ENCODE data around the gene VDAC1.
"Not testable (repeated sequence)": the region's sequence is repeated elsewhere in the genome, so short reads cannot be mapped to it uniquely, and the experiment has no call there.

VDAC1 gene

GRCh38 chr5:133935991-133936650, 68.7 kb downstream of the VDAC1 start:
- H3K9me3 ChIP-seq (ENCODE audit: control insufficient read depth, low read depth, low read length); H3K9ac ChIP-seq (ENCODE audit: low read length); H3K27me3 ChIP-seq (ENCODE audit: control insufficient read depth, insufficient read depth, low read length); H3K27ac ChIP-seq (ENCODE audit: low read length); H3K4me3 ChIP-seq (ENCODE audit: low read length); H3K4me1 ChIP-seq (ENCODE audit: control insufficient read depth, low read depth, low read length); H3K36me3 ChIP-seq (ENCODE audit: control insufficient read depth, low read depth, low read length): not testable (repeated sequence)

- Histone ChIP-seq H3K4me1 (ENCODE audit: control insufficient read depth, low read depth, low read length) (no peaks in the 10 kb centered on the region), H3K27me3 (ENCODE audit: control insufficient read depth, insufficient read depth, low read length) (no peaks in the 10 kb centered on the region), H3K27ac (ENCODE audit: low read length) (no peak overlapping the region), H3K4me3 (ENCODE audit: low read length) (no peak overlapping the region), H3K9ac (ENCODE audit: low read length) (no peak overlapping the region), H3K9me3 (ENCODE audit: control insufficient read depth, low read depth, low read length) (no peaks in the 10 kb centered on the region), H3K36me3 (ENCODE audit: control insufficient read depth, low read depth, low read length) (no peaks in the 10 kb centered on the region)
Measured at GRCh38 chr5:133935667-133935940, 69.2 kb downstream of the VDAC1 start.

- no peak overlapping the region for H3K27ac ChIP-seq (ENCODE audit: low read length)
- no peak overlapping the region for H3K9ac ChIP-seq (ENCODE audit: low read length)
- H3K36me3 ChIP-seq (ENCODE audit: control insufficient read depth, low read depth, low read length): no peaks in the 10 kb centered on the region
- no peak overlapping the region for H3K4me3 ChIP-seq (ENCODE audit: low read length)
- no peaks in the 10 kb centered on the region for H3K4me1 ChIP-seq (ENCODE audit: control insufficient read depth, low read depth, low read length)
- no peaks in the 10 kb centered on the region for H3K9me3 ChIP-seq (ENCODE audit: control insufficient read depth, low read depth, low read length)
- no peaks in the 10 kb centered on the region for H3K27me3 ChIP-seq (ENCODE audit: control insufficient read depth, insufficient read depth, low read length)
Measured at GRCh38 chr5:133934822-133935666, 69.7 kb downstream of the VDAC1 start.

GRCh38 chr5:133934311-133934710, 70.5 kb downstream of the VDAC1 start:
- H3K36me3 ChIP-seq (ENCODE audit: control insufficient read depth, low read depth, low read length): no peaks in the 10 kb centered on the region
- no peaks in the 10 kb centered on the region for H3K9me3 ChIP-seq (ENCODE audit: control insufficient read depth, low read depth, low read length)

GRCh38 chr5:133933670-133934295, 71.0 kb downstream of the VDAC1 start:
- Histone ChIP-seq H3K27me3 (ENCODE audit: control insufficient read depth, insufficient read depth, low read length) (no peaks in the 10 kb centered on the region), H3K9ac (ENCODE audit: low read length) (no peak overlapping the region), H3K9me3 (ENCODE audit: control insufficient read depth, low read depth, low read length) (no peaks in the 10 kb centered on the region), H3K4me1 (ENCODE audit: control insufficient read depth, low read depth, low read length) (no peaks in the 10 kb centered on the region), H3K27ac (ENCODE audit: low read length) (no peak overlapping the region), H3K36me3 (ENCODE audit: control insufficient read depth, low read depth, low read length) (no peaks in the 10 kb centered on the region), H3K4me3 (ENCODE audit: low read length) (no peak overlapping the region)

More at GRCh38 chr5:133934311-133934710, 70.5 kb downstream of the VDAC1 start:
- no peaks in the 10 kb centered on the region for H3K4me1 ChIP-seq (ENCODE audit: control insufficient read depth, low read depth, low read length)
- no peak overlapping the region for H3K4me3 ChIP-seq (ENCODE audit: low read length)
- no peaks in the 10 kb centered on the region for H3K27me3 ChIP-seq (ENCODE audit: control insufficient read depth, insufficient read depth, low read length)
- H3K27ac ChIP-seq (ENCODE audit: low read length): no peak overlapping the region
- no peak overlapping the region for H3K9ac ChIP-seq (ENCODE audit: low read length)

- Histone ChIP-seq H3K27me3 (ENCODE audit: control insufficient read depth, insufficient read depth, low read length) (no peaks in the 10 kb centered on the region), H3K4me3 (ENCODE audit: low read length) (no peak overlapping the region), H3K9me3 (ENCODE audit: control insufficient read depth, low read depth, low read length) (no peaks in the 10 kb centered on the region), H3K4me1 (ENCODE audit: control insufficient read depth, low read depth, low read length) (no peaks in the 10 kb centered on the region), H3K9ac (ENCODE audit: low read length) (no peak overlapping the region), H3K27ac (ENCODE audit: low read length) (no peak overlapping the region), H3K36me3 (ENCODE audit: control insufficient read depth, low read depth, low read length) (no peaks in the 10 kb centered on the region)
Measured at GRCh38 chr5:133933169-133933509, 71.6 kb downstream of the VDAC1 start.

- Histone ChIP-seq H3K36me3 (ENCODE audit: control insufficient read depth, low read depth, low read length) (no peaks in the 10 kb centered on the region), H3K4me1 (ENCODE audit: control insufficient read depth, low read depth, low read length) (no peaks in the 10 kb centered on the region), H3K4me3 (ENCODE audit: low read length) (no peak overlapping the region), H3K9me3 (ENCODE audit: control insufficient read depth, low read depth, low read length) (no peaks in the 10 kb centered on the region), H3K27me3 (ENCODE audit: control insufficient read depth, insufficient read depth, low read length) (no peaks in the 10 kb centered on the region), H3K9ac (ENCODE audit: low read length) (no peak overlapping the region), H3K27ac (ENCODE audit: low read length) (no peak overlapping the region)
Measured at GRCh38 chr5:133932441-133933168, 72.2 kb downstream of the VDAC1 start.

- Histone ChIP-seq H3K9me3 (ENCODE audit: control insufficient read depth, low read depth, low read length) (no peaks in the 10 kb centered on the region), H3K27me3 (ENCODE audit: control insufficient read depth, insufficient read depth, low read length) (no peaks in the 10 kb centered on the region), H3K9ac (ENCODE audit: low read length) (no peak overlapping the region), H3K36me3 (ENCODE audit: control insufficient read depth, low read depth, low read length) (no peaks in the 10 kb centered on the region), H3K27ac (ENCODE audit: low read length) (no peak overlapping the region), H3K4me3 (ENCODE audit: low read length) (no peak overlapping the region), H3K4me1 (ENCODE audit: control insufficient read depth, low read depth, low read length) (no peaks in the 10 kb centered on the region)
Measured at GRCh38 chr5:133931546-133931945, 73.2 kb downstream of the VDAC1 start.

- no peaks in the 10 kb centered on the region for H3K36me3 ChIP-seq (ENCODE audit: control insufficient read depth, low read depth, low read length)
- no peaks in the 10 kb centered on the region for H3K27me3 ChIP-seq (ENCODE audit: control insufficient read depth, insufficient read depth, low read length)
- H3K4me3 ChIP-seq (ENCODE audit: low read length): no peak overlapping the region
- H3K27ac ChIP-seq (ENCODE audit: low read length): no peak overlapping the region
- H3K4me1 ChIP-seq (ENCODE audit: control insufficient read depth, low read depth, low read length): no peaks in the 10 kb centered on the region
- H3K9ac ChIP-seq (ENCODE audit: low read length): no peak overlapping the region
- no peaks in the 10 kb centered on the region for H3K9me3 ChIP-seq (ENCODE audit: control insufficient read depth, low read depth, low read length)
Measured at GRCh38 chr5:133930813-133931090, 74.0 kb downstream of the VDAC1 start.

- Histone ChIP-seq H3K4me3 (ENCODE audit: low read length) (no peak overlapping the region), H3K27ac (ENCODE audit: low read length) (no peak overlapping the region), H3K4me1 (ENCODE audit: control insufficient read depth, low read depth, low read length) (no peaks in the 10 kb centered on the region), H3K9me3 (ENCODE audit: control insufficient read depth, low read depth, low read length) (no peaks in the 10 kb centered on the region), H3K36me3 (ENCODE audit: control insufficient read depth, low read depth, low read length) (no peaks in the 10 kb centered on the region), H3K27me3 (ENCODE audit: control insufficient read depth, insufficient read depth, low read length) (no peaks in the 10 kb centered on the region), H3K9ac (ENCODE audit: low read length) (no peak overlapping the region)
Measured at GRCh38 chr5:133930061-133930812, 74.5 kb downstream of the VDAC1 start.

All from iPS-18a (cell line).